Measurements from ENCODE around the gene PIK3C2G. TPM values are rescaled to one million over a fixed set of nuclear protein-coding genes. Genes with fewer than 3 reads are reported as not detected.

The PIK3C2G gene
- total and polyA plus RNA-seq, 2 of the 4 experiments (the other 2 are of a cell fraction) = not detected

- Histone ChIP-seq H2BK5ac (ENCODE audit: low read depth, low read length, poor library complexity, severe bottlenecking) (peak overlapping the region; percentile 11), H3K9ac (ENCODE audit: low read depth, low read length) (no peak overlapping the region), H3K4me3 (ENCODE audit: insufficient read depth, low read depth, low read length) (no peak overlapping the region), H3K9me1 (ENCODE audit: insufficient read depth, low read length) (no peaks in the 10 kb centered on the region), H3K27me3 (ENCODE audit: control insufficient read depth, insufficient read depth, low read length) (no peaks in the 10 kb centered on the region), H3K27ac (ENCODE audit: insufficient read depth, low read length) (no peak overlapping the region), H4K91ac (ENCODE audit: insufficient read depth, low read depth, low read length) (no peak overlapping the region), H3K4ac (ENCODE audit: low read depth, low read length) (no peak overlapping the region), H3K4me2 (ENCODE audit: low read depth, low read length) (no peak overlapping the region), H3K79me1 (ENCODE audit: low read depth in 1 of 2, low read length in 2 of 2) (no peaks in the 10 kb centered on the region), H3K14ac (replicated peaks; ENCODE audit: low read depth, low read length) (no peak overlapping the region; the same call in 1 of the 2 replicates), H3K18ac (ENCODE audit: low read depth, low read length) (no peak overlapping the region), H2AK5ac (ENCODE audit: low read depth, low read length) (no peak overlapping the region), H3K56ac (ENCODE audit: extremely low read depth, insufficient read depth, low read length) (no peak overlapping the region), H2AFZ (replicated peaks; ENCODE audit: low read length, poor library complexity) (no peak overlapping the region), H3K4me1 (ENCODE audit: control insufficient read depth, insufficient read depth, low read length) (no peaks in the 10 kb centered on the region), H2BK15ac (ENCODE audit: low read depth, low read length) (no peak overlapping the region), H4K5ac (ENCODE audit: low read depth, low read length) (no peak overlapping the region), H4K20me1 (ENCODE audit: insufficient read depth, low read length) (no peaks in the 10 kb centered on the region), H2AK9ac (replicated peaks; ENCODE audit: low read depth, low read length, poor library complexity) (no peak overlapping the region), H3K23ac (ENCODE audit: low read depth, low read length) (no peak overlapping the region), H4K8ac (ENCODE audit: low read depth in 2 of 2, low read length in 2 of 2) (no peak overlapping the region), H3K36me3 (ENCODE audit: control insufficient read depth, insufficient read depth, low read length) (no peaks in the 10 kb centered on the region), H2BK120ac (ENCODE audit: low read depth, low read length) (no peak overlapping the region), H2BK20ac (ENCODE audit: low read depth, low read length) (no peak overlapping the region), H3K9me3 (ENCODE audit: control insufficient read depth, insufficient read depth, low read length) (no peaks in the 10 kb centered on the region)
- intact Hi-C loops (cut with micrococcal nuclease) = loop anchor here (10.0 kb wide), 2 partner anchors 265 to 845 kb away; no protein-coding TSS in a partner anchor
- CTCF ChIA-PET = no interaction called here
- DNase-seq (peak; percentile 91), ATAC-seq (ENCODE audit: low read depth) (peak; percentile 75)
- no TSS peak for BruUV-seq (replicated peaks)
- TF ChIP-seq RFX5 (IDR thresholded peaks at IDR 0.05; ENCODE audit: low read depth, low read length) (no peak), BHLHE40 (IDR thresholded peaks at IDR 0.05; ENCODE audit: low read depth, low read length) (peak; percentile 25; the same call in 1 of the 2 replicates), FOS (IDR thresholded peaks at IDR 0.05; ENCODE audit: low read depth, low read length) (peak; percentile 33; the same call in 1 of the 2 replicates), SMC3 (IDR thresholded peaks at IDR 0.05; ENCODE audit: low read depth, low read length) (no peak), CEBPB (IDR thresholded peaks at IDR 0.05; ENCODE audit: low read depth, low read length) (peak; percentile 91), MAFK (IDR thresholded peaks at IDR 0.05; ENCODE audit: low read depth, low read length) (no peak)
- dilution Hi-C loops (cut with HindIII; ENCODE audit: low sequenced_read_pairs, unreplicated experiment) = no loop called here
- POLR2A ChIA-PET (ENCODE audit: unreplicated experiment) = no interaction called here
- WGBS, 2 experiments (ENCODE audit: extremely low coverage in 2 of 2, insufficient read length in 1 of 2) = no CpG with 5 or more reads among the region's 3 CpGs
- in situ Hi-C loops (cut with MboI; ENCODE audit: low sequenced_read_pairs) = loop anchor here (10.0 to 25.0 kb wide), 2 partner anchors 745 to 848 kb away; no protein-coding TSS in a partner anchor
These were observed 178.2 kb downstream of the PIK3C2G start for GRCh38 chr12:18439541-18439940.

Data from IMR-90 (cell line).